ENCODE measurements around the gene ACSL3.

Gene ACSL3

DNA sequence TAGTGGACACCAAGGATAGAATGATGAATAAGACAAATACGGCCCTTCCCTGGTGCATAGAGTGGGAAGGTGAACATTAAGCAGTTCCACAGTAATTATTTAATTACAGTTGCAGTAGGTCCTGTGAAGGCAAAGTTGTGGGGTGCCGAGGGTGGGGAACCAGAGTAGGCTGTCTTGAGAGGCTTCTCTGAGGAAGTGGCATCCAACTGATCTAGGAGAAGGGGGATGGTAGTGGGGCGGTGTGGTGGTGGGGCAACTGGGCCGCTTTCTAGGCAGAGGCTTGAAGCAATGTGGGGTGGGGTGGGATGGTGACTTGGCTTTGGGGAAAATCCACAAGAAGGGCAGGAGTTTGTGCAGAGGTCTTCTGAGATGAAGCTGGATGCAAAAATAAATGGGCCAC is 11.7 kb downstream of the ACSL3 start:
- peaks cover 24% of the 10 kb centered on the region for H3K4me1 ChIP-seq (ENCODE audit: control insufficient read depth, low read depth, low read length)
- H3K27ac ChIP-seq (ENCODE audit: low read length) = no peak overlapping the region
- H3K9ac ChIP-seq (ENCODE audit: low read length) = no peak overlapping the region
- H3K9me3 ChIP-seq (ENCODE audit: control insufficient read depth, low read depth, low read length) = no peaks in the 10 kb centered on the region
- no peaks in the 10 kb centered on the region for H3K27me3 ChIP-seq (ENCODE audit: control insufficient read depth, insufficient read depth, low read length)
- H3K4me3 ChIP-seq (ENCODE audit: low read length) = no peak overlapping the region
- no peaks in the 10 kb centered on the region for H3K36me3 ChIP-seq (ENCODE audit: control insufficient read depth, low read depth, low read length)

GRCh38 chr2:222875482-222875881 is 14.6 kb downstream of the ACSL3 start:
- Histone ChIP-seq H3K27ac (ENCODE audit: low read length) (no peak overlapping the region), H3K27me3 (ENCODE audit: control insufficient read depth, insufficient read depth, low read length) (no peaks in the 10 kb centered on the region), H3K36me3 (ENCODE audit: control insufficient read depth, low read depth, low read length) (no peaks in the 10 kb centered on the region), H3K9me3 (ENCODE audit: control insufficient read depth, low read depth, low read length) (no peaks in the 10 kb centered on the region), H3K4me3 (ENCODE audit: low read length) (no peak overlapping the region), H3K9ac (ENCODE audit: low read length) (no peak overlapping the region), H3K4me1 (ENCODE audit: control insufficient read depth, low read depth, low read length) (peaks cover 6% of the 10 kb centered on the region)

GRCh38 chr2:222876947-222877346 is 16.1 kb downstream of the ACSL3 start:
- H3K4me3 ChIP-seq (ENCODE audit: low read length) = no peak overlapping the region
- H3K4me1 ChIP-seq (ENCODE audit: control insufficient read depth, low read depth, low read length) = no peaks in the 10 kb centered on the region
- no peaks in the 10 kb centered on the region for H3K36me3 ChIP-seq (ENCODE audit: control insufficient read depth, low read depth, low read length)
- no peak overlapping the region for H3K27ac ChIP-seq (ENCODE audit: low read length)
- no peaks in the 10 kb centered on the region for H3K27me3 ChIP-seq (ENCODE audit: control insufficient read depth, insufficient read depth, low read length)
- H3K9me3 ChIP-seq (ENCODE audit: control insufficient read depth, low read depth, low read length) = peaks cover 3% of the 10 kb centered on the region
- no peak overlapping the region for H3K9ac ChIP-seq (ENCODE audit: low read length)

GRCh38 chr2:222877556-222878300 is 16.9 kb downstream of the ACSL3 start:
- no peak overlapping the region for H3K27ac ChIP-seq (ENCODE audit: low read length)
- H3K4me1 ChIP-seq (ENCODE audit: control insufficient read depth, low read depth, low read length) = no peaks in the 10 kb centered on the region
- no peaks in the 10 kb centered on the region for H3K36me3 ChIP-seq (ENCODE audit: control insufficient read depth, low read depth, low read length)
- no peak overlapping the region for H3K9ac ChIP-seq (ENCODE audit: low read length)
- no peak overlapping the region for H3K4me3 ChIP-seq (ENCODE audit: low read length)
- no peaks in the 10 kb centered on the region for H3K27me3 ChIP-seq (ENCODE audit: control insufficient read depth, insufficient read depth, low read length)
- H3K9me3 ChIP-seq (ENCODE audit: control insufficient read depth, low read depth, low read length) = peaks cover 5% of the 10 kb centered on the region

GRCh38 chr2:222878301-222878876 is 17.6 kb downstream of the ACSL3 start:
- no peak overlapping the region for H3K27ac ChIP-seq (ENCODE audit: low read length)
- H3K9me3 ChIP-seq (ENCODE audit: control insufficient read depth, low read depth, low read length) = peaks cover 5% of the 10 kb centered on the region
- no peaks in the 10 kb centered on the region for H3K4me1 ChIP-seq (ENCODE audit: control insufficient read depth, low read depth, low read length)
- no peaks in the 10 kb centered on the region for H3K27me3 ChIP-seq (ENCODE audit: control insufficient read depth, insufficient read depth, low read length)
- H3K4me3 ChIP-seq (ENCODE audit: low read length) = no peak overlapping the region
- H3K9ac ChIP-seq (ENCODE audit: low read length) = no peak overlapping the region
- no peaks in the 10 kb centered on the region for H3K36me3 ChIP-seq (ENCODE audit: control insufficient read depth, low read depth, low read length)

DNA sequence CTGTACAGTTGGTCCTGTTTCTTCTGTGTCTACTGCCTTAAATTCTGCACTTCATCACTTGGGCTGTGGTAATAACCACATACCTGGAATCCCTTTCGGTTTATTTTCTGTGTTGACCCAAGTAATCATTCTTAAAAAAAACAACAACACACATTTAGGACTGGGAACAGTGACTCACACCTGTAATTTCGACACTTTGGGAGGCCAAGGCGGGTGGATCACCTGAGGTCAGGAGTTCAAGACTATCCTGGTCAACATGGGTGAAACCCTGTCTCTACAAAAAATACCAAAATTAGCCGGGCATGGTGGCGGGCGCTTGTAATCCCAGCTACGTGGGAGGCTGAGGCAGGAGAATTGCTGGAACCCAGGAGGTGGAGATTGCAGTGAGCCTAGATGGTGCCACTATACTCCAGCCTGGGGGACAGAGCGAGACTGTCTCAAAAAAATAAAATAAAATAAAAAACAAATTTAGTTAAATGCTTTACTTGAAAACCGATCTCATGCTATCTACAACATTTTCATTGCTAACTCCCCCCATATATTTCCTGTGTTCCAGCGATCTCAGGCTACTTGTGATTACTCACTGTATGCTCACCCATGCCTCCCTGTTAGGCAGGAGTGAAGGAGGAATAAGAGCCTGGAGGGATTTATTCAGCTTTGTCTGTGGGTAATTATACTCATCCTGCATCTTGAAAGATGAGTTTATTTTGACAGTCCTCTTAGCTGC is 18.2 kb downstream of the ACSL3 start:
- Histone ChIP-seq H3K27ac (ENCODE audit: low read length) (no peak overlapping the region), H3K9ac (ENCODE audit: low read length) (no peak overlapping the region), H3K9me3 (ENCODE audit: control insufficient read depth, low read depth, low read length) (peaks cover 5% of the 10 kb centered on the region), H3K27me3 (ENCODE audit: control insufficient read depth, insufficient read depth, low read length) (no peaks in the 10 kb centered on the region), H3K4me1 (ENCODE audit: control insufficient read depth, low read depth, low read length) (peaks cover under 1% of the 10 kb centered on the region), H3K4me3 (ENCODE audit: low read length) (no peak overlapping the region), H3K36me3 (ENCODE audit: control insufficient read depth, low read depth, low read length) (no peaks in the 10 kb centered on the region)

- no peaks in the 10 kb centered on the region for H3K27me3 ChIP-seq (ENCODE audit: control insufficient read depth, insufficient read depth, low read length)
- H3K4me1 ChIP-seq (ENCODE audit: control insufficient read depth, low read depth, low read length) = peaks cover 4% of the 10 kb centered on the region
- no peak overlapping the region for H3K27ac ChIP-seq (ENCODE audit: low read length)
- H3K4me3 ChIP-seq (ENCODE audit: low read length) = no peak overlapping the region
- H3K9ac ChIP-seq (ENCODE audit: low read length) = no peak overlapping the region
- peaks cover 5% of the 10 kb centered on the region for H3K9me3 ChIP-seq (ENCODE audit: control insufficient read depth, low read depth, low read length)
- no peaks in the 10 kb centered on the region for H3K36me3 ChIP-seq (ENCODE audit: control insufficient read depth, low read depth, low read length)
Observed at GRCh38 chr2:222879604-222879933, 18.7 kb downstream of the ACSL3 start.

- H3K27ac ChIP-seq (ENCODE audit: low read length) = no peak overlapping the region
- no peaks in the 10 kb centered on the region for H3K27me3 ChIP-seq (ENCODE audit: control insufficient read depth, insufficient read depth, low read length)
- H3K4me3 ChIP-seq (ENCODE audit: low read length) = no peak overlapping the region
- H3K9ac ChIP-seq (ENCODE audit: low read length) = no peak overlapping the region
- H3K36me3 ChIP-seq (ENCODE audit: control insufficient read depth, low read depth, low read length) = no peaks in the 10 kb centered on the region
- H3K9me3 ChIP-seq (ENCODE audit: control insufficient read depth, low read depth, low read length) = peaks cover 5% of the 10 kb centered on the region
- peaks cover 9% of the 10 kb centered on the region for H3K4me1 ChIP-seq (ENCODE audit: control insufficient read depth, low read depth, low read length)
Observed at GRCh38 chr2:222882484-222882928, 21.7 kb downstream of the ACSL3 start.

- Histone ChIP-seq H3K9ac (ENCODE audit: low read length) (no peak overlapping the region), H3K27me3 (ENCODE audit: control insufficient read depth, insufficient read depth, low read length) (no peaks in the 10 kb centered on the region), H3K4me3 (ENCODE audit: low read length) (no peak overlapping the region), H3K27ac (ENCODE audit: low read length) (no peak overlapping the region), H3K36me3 (ENCODE audit: control insufficient read depth, low read depth, low read length) (no peaks in the 10 kb centered on the region), H3K4me1 (ENCODE audit: control insufficient read depth, low read depth, low read length) (peaks cover 9% of the 10 kb centered on the region), H3K9me3 (ENCODE audit: control insufficient read depth, low read depth, low read length) (peaks cover 5% of the 10 kb centered on the region)
Observed at GRCh38 chr2:222883420-222883819, 22.6 kb downstream of the ACSL3 start.

GRCh38 chr2:222884114-222884771 is 23.4 kb downstream of the ACSL3 start:
- Histone ChIP-seq H3K9me3 (ENCODE audit: control insufficient read depth, low read depth, low read length) (peaks cover 5% of the 10 kb centered on the region), H3K27me3 (ENCODE audit: control insufficient read depth, insufficient read depth, low read length) (no peaks in the 10 kb centered on the region), H3K4me1 (ENCODE audit: control insufficient read depth, low read depth, low read length) (peaks cover 10% of the 10 kb centered on the region), H3K36me3 (ENCODE audit: control insufficient read depth, low read depth, low read length) (no peaks in the 10 kb centered on the region), H3K4me3 (ENCODE audit: low read length) (no peak overlapping the region), H3K9ac (ENCODE audit: low read length) (no peak overlapping the region), H3K27ac (ENCODE audit: low read length) (no peak overlapping the region)

DNA sequence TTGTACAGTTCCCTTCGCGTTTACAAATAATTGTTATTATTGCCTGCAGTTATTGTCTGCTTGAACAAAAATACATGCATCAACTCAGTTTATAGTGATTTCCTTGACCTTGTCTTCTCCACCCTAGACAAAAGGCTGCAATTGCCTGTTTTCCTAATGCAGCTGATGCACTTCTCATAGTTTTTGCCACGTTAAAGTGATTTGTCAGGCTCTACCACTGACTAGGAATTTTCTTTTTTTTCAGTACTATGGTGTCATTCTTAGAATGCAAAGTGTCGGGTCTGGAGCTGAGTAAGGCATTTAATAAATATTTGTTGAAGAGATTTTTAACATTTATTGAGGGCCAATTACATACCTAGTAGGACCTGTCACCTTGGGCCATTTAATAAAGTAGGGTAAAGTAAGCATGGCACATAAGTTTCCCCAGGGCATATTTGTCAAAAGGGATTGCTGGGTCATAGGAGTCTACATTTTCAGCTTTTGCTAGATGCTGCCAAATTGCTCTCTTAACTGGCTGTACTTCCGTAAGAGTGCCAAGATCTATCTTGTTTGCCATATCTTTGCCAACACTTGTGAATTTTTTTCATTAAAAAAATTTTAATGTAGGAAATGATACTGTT is 24.1 kb downstream of the ACSL3 start:
- Histone ChIP-seq H3K27ac (ENCODE audit: low read length) (no peak overlapping the region), H3K36me3 (ENCODE audit: control insufficient read depth, low read depth, low read length) (no peaks in the 10 kb centered on the region), H3K27me3 (ENCODE audit: control insufficient read depth, insufficient read depth, low read length) (no peaks in the 10 kb centered on the region), H3K9me3 (ENCODE audit: control insufficient read depth, low read depth, low read length) (peaks cover 5% of the 10 kb centered on the region), H3K9ac (ENCODE audit: low read length) (no peak overlapping the region), H3K4me3 (ENCODE audit: low read length) (no peak overlapping the region), H3K4me1 (ENCODE audit: control insufficient read depth, low read depth, low read length) (peaks cover 13% of the 10 kb centered on the region)

All from iPS-18a (cell line).